ENCODE measurements around the gene HOXC13.
A peak's percentile ranks its signal among the peaks of the same experiment; 100 is the strongest.

HOXC13 gene

GRCh38 chr12:53982648-53983567, 44.3 kb downstream of the HOXC13 start:
- FAIRE-seq: no peak

- FAIRE-seq: no peak
These were observed 44.9 kb downstream of the HOXC13 start for GRCh38 chr12:53983568-53983949.

GRCh38 chr12:53983950-53984572, 45.4 kb downstream of the HOXC13 start:
- FAIRE-seq: no peak

GRCh38 chr12:53984901-53985691, 46.5 kb downstream of the HOXC13 start, which contains the start of gene HOXC10:
Gene HOXC10, plus strand, starts transcription at chr12:53985146. Its CDS starts 114 bp downstream, at chr12:53985260.
- FAIRE-seq: peak; percentile 87

DNA sequence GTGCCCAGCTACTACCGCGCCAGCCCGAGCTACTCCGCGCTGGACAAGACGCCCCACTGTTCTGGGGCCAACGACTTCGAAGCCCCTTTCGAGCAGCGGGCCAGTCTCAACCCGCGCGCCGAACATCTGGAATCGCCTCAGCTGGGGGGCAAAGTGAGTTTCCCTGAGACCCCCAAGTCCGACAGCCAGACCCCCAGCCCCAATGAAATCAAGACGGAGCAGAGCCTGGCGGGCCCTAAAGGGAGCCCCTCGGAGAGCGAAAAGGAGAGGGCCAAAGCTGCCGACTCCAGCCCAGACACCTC, 47.0 kb downstream of the HOXC13 start:
- FAIRE-seq: no peak

GRCh38 chr12:53985994-53986685, 47.5 kb downstream of the HOXC13 start:
- FAIRE-seq: no peak

DNA sequence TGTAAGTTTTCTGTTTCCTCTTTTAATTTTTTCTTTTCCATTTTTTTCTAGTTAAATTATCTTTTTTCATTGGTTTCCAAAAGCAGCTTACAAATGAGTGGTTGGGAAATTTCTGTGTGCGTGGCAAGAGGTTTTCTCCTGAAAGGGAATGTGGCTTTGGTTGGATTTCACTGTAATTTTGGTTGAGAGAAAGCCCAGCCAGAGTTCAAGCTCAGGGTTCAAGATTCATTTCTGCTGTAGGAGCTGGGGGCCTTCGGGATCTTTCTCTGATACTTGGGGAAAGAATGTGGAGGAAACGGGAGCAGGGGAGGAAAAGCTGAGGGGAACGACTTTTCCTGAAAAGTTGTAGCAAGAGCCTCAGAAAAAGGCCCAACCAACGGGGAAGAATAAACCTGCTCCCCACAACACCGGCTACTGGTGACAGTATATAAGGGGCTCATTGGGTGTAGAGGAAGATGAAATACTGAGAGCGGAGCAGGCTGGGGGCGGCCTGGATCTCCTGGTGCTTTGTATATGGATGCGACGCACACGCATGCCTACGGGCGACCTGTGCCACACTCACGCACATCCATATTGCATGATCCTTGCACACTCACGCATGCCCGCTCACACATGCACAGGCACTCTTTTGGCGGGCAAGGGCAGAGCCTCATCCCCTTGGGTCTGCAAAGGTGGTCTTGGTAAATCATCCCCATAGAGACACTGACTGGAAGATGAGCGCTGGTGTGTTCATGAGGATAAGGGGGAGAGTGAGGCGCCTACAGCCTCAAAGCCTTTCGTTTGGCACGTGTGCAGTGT, 48.3 kb downstream of the HOXC13 start:
- FAIRE-seq: no peak

DNA sequence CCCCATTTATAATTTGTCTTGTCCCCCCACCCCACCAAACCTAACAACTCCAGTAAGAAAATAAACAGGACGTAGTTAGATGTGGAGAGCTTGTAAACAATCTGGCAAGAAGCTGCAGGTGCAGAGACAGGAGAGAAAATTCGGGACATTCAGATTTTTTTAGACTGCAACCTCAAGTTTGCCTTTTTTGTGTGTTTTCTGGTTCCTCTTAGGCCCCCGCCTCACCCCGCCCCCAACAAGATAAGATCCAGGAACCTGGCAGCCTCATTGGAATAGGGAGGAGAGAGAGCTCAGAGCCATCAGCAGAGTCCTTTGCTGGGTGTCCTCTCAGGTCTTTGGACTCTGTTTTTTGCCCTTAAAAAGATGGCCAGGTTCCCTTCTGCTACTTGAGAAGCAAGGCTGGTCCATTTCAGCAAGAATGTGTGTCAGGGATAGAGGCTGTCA, 49.2 kb downstream of the HOXC13 start:
- FAIRE-seq: no peak

GRCh38 chr12:53988541-53989226, 50.1 kb downstream of the HOXC13 start:
- no peak for FAIRE-seq

DNA sequence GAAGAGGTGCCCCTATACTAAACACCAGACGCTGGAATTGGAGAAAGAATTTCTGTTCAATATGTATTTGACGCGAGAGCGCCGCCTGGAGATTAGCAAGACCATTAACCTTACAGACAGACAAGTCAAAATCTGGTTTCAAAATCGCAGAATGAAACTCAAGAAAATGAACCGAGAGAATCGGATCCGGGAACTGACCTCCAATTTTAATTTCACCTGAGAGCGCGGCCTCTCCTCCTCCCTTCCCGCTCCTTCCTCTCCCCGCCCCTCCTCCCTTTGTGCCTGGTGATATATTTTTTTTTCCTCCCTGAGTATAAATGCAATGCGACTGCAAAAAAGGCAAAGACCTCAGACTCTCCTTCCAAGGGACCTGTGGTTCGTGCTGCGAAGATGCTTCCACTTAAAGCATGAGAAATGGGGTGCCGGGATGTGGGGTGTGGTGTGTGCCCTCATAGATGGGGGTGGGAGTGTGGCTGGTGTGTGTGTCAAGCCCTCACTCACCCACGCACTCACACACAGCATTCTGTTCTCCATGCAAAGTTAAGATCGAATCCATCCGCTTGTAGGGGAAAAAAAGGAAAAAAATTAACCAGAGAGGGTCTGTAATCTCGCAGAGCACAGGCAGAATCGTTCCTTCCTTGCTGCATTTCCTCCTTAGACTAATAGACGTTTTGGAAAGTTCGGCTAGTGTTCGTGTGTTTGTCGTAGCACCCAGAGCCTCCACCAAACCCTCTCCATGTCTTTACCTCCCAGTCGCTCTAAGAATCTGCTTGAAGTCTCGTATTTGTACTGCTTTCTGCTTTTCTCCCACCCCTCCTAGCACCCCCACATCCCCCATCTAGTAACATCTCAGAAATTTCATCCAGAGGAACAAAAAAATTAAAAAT, 50.8 kb downstream of the HOXC13 start:
- FAIRE-seq: peak; percentile 91

GRCh38 chr12:53990311-53991076, 51.9 kb downstream of the HOXC13 start:
- FAIRE-seq: no peak

DNA sequence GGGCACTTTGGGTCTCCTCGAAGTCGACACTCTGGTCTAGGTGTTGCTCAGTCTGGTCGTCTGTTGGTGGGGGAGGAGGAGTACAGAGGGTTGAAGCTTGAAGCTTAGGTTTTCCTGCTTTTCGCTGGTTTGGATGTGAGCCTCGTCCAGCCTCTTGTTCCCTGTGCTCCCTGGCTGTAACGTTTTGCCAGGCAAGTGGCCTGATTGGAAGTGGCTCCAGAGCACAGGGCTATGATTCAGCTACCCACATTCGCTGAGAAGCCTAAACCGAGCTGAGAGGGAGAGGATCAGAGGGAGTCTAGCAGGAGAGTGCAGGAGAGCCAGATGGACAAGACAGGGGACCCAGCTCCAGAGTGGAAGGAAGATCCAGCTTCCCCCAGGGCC, 52.4 kb downstream of the HOXC13 start:
- no peak for FAIRE-seq

- no peak for FAIRE-seq
These were observed 53.8 kb downstream of the HOXC13 start for GRCh38 chr12:53992377-53992889.

DNA sequence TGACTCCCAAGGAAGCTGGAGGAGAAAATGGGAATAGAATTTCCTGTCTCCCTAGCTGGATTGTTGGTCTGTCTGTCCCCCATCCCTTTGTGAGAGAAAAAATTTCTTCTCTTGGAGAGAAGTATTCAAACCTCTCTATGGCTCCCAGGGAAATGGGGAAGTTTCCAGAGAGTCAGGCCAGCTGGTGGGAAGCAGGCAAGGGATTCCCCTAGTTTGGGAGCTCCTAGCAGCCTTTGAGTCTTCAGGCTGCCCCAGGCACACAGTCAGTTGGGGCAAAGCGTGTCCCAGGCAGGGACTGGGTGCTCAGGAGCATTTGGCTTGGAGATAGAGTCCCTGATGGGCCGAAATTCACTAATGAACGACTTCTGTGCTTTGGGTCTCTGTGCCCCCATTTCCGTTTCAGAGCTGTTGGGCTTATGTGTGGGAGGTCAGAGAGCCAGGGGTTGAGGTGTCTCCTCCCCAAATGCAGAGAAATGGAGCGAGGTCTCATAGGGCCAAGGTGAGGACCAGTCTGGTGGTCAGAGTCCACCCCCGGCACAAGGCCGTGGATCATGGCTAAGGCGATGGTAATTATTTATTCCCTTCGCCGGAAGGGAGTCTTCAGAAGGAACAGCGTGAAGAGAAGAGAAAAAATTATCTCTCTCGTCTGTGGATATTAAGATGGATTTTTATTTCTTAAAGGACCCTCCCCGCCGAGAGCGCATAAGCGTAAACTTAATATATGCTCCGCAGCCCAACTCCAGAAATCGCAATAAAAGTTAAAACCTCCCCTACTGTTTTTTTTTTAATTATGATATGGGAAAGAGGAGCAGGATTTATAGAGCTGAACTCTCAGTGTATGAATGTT, 54.8 kb downstream of the HOXC13 start:
- no peak for FAIRE-seq

- FAIRE-seq: no peak
These were observed 55.3 kb downstream of the HOXC13 start for GRCh38 chr12:53994009-53994263.

- FAIRE-seq: no peak
These were observed 55.8 kb downstream of the HOXC13 start for GRCh38 chr12:53994264-53995001.

- no peak for FAIRE-seq
These were observed 56.4 kb downstream of the HOXC13 start for GRCh38 chr12:53995002-53995377.

Data from A204.1 (cell line).